DOHH2 (cell line): ENCODE data around the gene ETS1.

Experiments used
- H3F3A ChIP-seq: fragments of 200-600 bp; sonication (generic), shearing (Covaris generic); 2 replicates; pipeline ENCODE4 v1.6.0; 2016; ENCODE audit warnings: antibody characterized with exemption, mild to moderate bottlenecking; ENCODE audit not compliant: control insufficient read depth, insufficient read depth
- H3K27ac ChIP-seq: fragments of 200-600 bp; sonication (generic); 2 replicates; pipeline ENCODE4 v1.5.1; 2014; ENCODE audit warnings: low read depth, mild to moderate bottlenecking, low read length, moderate library complexity
- H3K27me3 ChIP-seq: fragments of 200-600 bp; sonication (generic); 2 replicates; pipeline ENCODE4 v1.6.1; 2014; ENCODE audit warnings: mild to moderate bottlenecking, low read length, mixed read lengths; ENCODE audit not compliant: control insufficient read depth
- H3K36me3 ChIP-seq: fragments of 200-600 bp; sonication (generic); 2 replicates; pipeline ENCODE4 v1.6.1; 2014; ENCODE audit warnings: mild to moderate bottlenecking, low read length, moderate library complexity, mixed read lengths; ENCODE audit not compliant: control insufficient read depth
- H3K4me1 ChIP-seq: fragments of 200-600 bp; sonication (generic); 2 replicates; pipeline ENCODE4 v1.6.1; 2014; ENCODE audit warnings: mild to moderate bottlenecking, low read length, mixed read lengths; ENCODE audit not compliant: control insufficient read depth
- H3K4me2 ChIP-seq: fragments of 200-600 bp; sonication (generic); 2 replicates; pipeline ENCODE4 v1.6.0; 2014; ENCODE audit warnings: mild to moderate bottlenecking, low read length, moderate library complexity
- H3K4me3 ChIP-seq: fragments of 200-600 bp; sonication (generic); 2 replicates; pipeline ENCODE4 v1.5.1; 2014; ENCODE audit warnings: mild to moderate bottlenecking, low read length, mixed read lengths
- H3K79me2 ChIP-seq: fragments of 200-600 bp; sonication (generic); 2 replicates; pipeline ENCODE4 v1.6.1; 2014; ENCODE audit warnings: mild to moderate bottlenecking, low read length, mixed read lengths; ENCODE audit not compliant: control insufficient read depth
- H3K9me2 ChIP-seq: fragments of 200-600 bp; sonication (generic); replicated peaks from 2 replicates; pipeline ENCODE4 v1.6.1; 2014; ENCODE audit warnings: mild to moderate bottlenecking, low read length, mixed read lengths; ENCODE audit not compliant: control insufficient read depth
- H3K9me3 ChIP-seq: fragments of 200-600 bp; sonication (generic); 2 replicates; pipeline ENCODE4 v1.6.1; 2014; ENCODE audit warnings: antibody characterized with exemption, low read length, mixed read lengths; ENCODE audit not compliant: control insufficient read depth, insufficient read depth
- H4K20me1 ChIP-seq: fragments of 200-600 bp; sonication (generic); 2 replicates; pipeline ENCODE4 v1.6.0; 2014; ENCODE audit warnings: low read depth, mild to moderate bottlenecking, antibody characterized with exemption, low read length, moderate library complexity; ENCODE audit not compliant: control insufficient read depth, insufficient read depth
- CTCF ChIP-seq: fragments of 200-600 bp; sonication (generic); IDR thresholded peaks from one replicate; pipeline ENCODE4 v1.5.1; 2014; ENCODE audit warnings: antibody characterized with exemption, mild to moderate bottlenecking, low read depth, low read length; ENCODE audit not compliant: poor library complexity, severe bottlenecking
- EZH2phosphoT487 ChIP-seq: fragments of 200-600 bp; sonication (generic); IDR thresholded peaks from 2 replicates; pipeline ENCODE4 v1.6.1; 2017; ENCODE audit warnings: borderline replicate concordance, mild to moderate bottlenecking, antibody characterized with exemption, low read length, moderate library complexity, mixed read lengths

Gene ETS1

GRCh38 chr11:128551058-128551457 is 36.3 kb downstream of the ETS1 start:
- Histone ChIP-seq H3K9me2 (no peaks in the 10 kb centered on the region), H3K4me2 (peak overlapping the region; percentile 90), H3F3A (peaks cover 49% of the 10 kb centered on the region), H3K27me3 (no peaks in the 10 kb centered on the region), H3K4me1 (peaks cover 95% of the 10 kb centered on the region), H4K20me1 (no peaks in the 10 kb centered on the region), H3K36me3 (peaks cover 10% of the 10 kb centered on the region; the same call in 1 of the 2 replicates), H3K9me3 (no peaks in the 10 kb centered on the region), H3K4me3 (peak overlapping the region; percentile 73), H3K79me2 (0 out of 2 replicates have a peak, but pooled peaks cover 6% of the 10 kb centered on the region), H3K27ac (peak overlapping the region; percentile 95)
- no peak for TF ChIP-seq EZH2phosphoT487
- TF ChIP-seq CTCF = no peak

- Histone ChIP-seq H4K20me1 (no peaks in the 10 kb centered on the region), H3K4me1 (peaks cover 92% of the 10 kb centered on the region), H3K36me3 (peaks cover 10% of the 10 kb centered on the region; the same call in 1 of the 2 replicates), H3K4me3 (peak overlapping the region; percentile 73), H3K27me3 (no peaks in the 10 kb centered on the region), H3K9me2 (no peaks in the 10 kb centered on the region), H3K9me3 (no peaks in the 10 kb centered on the region), H3F3A (peaks cover 52% of the 10 kb centered on the region), H3K27ac (peak overlapping the region; percentile 95), H3K79me2 (0 out of 2 replicates have a peak, but pooled peaks cover 6% of the 10 kb centered on the region), H3K4me2 (peak overlapping the region; percentile 90)
- TF ChIP-seq EZH2phosphoT487 = no peak
- TF ChIP-seq CTCF = no peak
Measured at GRCh38 chr11:128550261-128550821, 37.0 kb downstream of the ETS1 start.

- Histone ChIP-seq H3K4me2 (peak overlapping the region; percentile 90), H3K27me3 (no peaks in the 10 kb centered on the region)
Measured at GRCh38 chr11:128549256-128549944, 38.0 kb downstream of the ETS1 start.

More at GRCh38 chr11:128549256-128549944, 38.0 kb downstream of the ETS1 start:
- Histone ChIP-seq H3K4me1 (peaks cover 92% of the 10 kb centered on the region), H3K9me3 (no peaks in the 10 kb centered on the region), H4K20me1 (no peaks in the 10 kb centered on the region), H3F3A (peaks cover 48% of the 10 kb centered on the region), H3K79me2 (0 out of 2 replicates have a peak, but pooled peaks cover 6% of the 10 kb centered on the region), H3K9me2 (no peaks in the 10 kb centered on the region), H3K4me3 (peak overlapping the region; percentile 57), H3K36me3 (peaks cover 8% of the 10 kb centered on the region; the same call in 1 of the 2 replicates), H3K27ac (peak overlapping the region; percentile 95)
- TF ChIP-seq CTCF = no peak
- TF ChIP-seq EZH2phosphoT487 = no peak
